A549 (cell line): ENCODE results near the gene P4HTM. TPM values are rescaled to one million over a fixed set of nuclear protein-coding genes. Genes with fewer than 3 reads are reported as not detected.

Source experiments
- ATAC-seq, 2 experiments: fragments of 200-7000 bp in 1 of 2; fragments of >200 bp in 1 of 2; cut with Nextera tagmentation in 1 of 2; cut with Tn5 transposase in 1 of 2; 3 replicates each; pipeline versions ENCODE4 v1.8.0 to v1.9.1; 2018 to 2020; ENCODE audit warnings: mild to moderate bottlenecking in 1 of 2, moderate library complexity in 1 of 2
- CTCF ChIA-PET: fragments of 300-600 bp; sonication (Branson Sonifier 250); formaldehyde crosslinking; extraction: SDS; loops from one replicate; lab custom pipeline; 2021; ENCODE audit warnings: antibody characterized with exemption, inconsistent platforms; lab: Yijun Ruan, JAX
- POLR2A ChIA-PET: fragments of 350-600 bp; formaldehyde crosslinking; extraction: SDS; loops from one replicate; lab custom pipeline; 2021; ENCODE audit warnings: antibody characterized with exemption, inconsistent platforms; lab: Yijun Ruan, JAX
- DNase-seq, 2 experiments: peaks; one replicate each; pipeline versions ENCODE4 v3.0.0 to v3.0.0-alpha.2; 2011 to 2016; ENCODE audit warnings: low read depth in 1 of 2, low spot score in 1 of 2
- FAIRE-seq: peaks from 2 replicates; lab custom pipeline; 2011; peaks lifted over from hg19 to GRCh38; lab: Jason Lieb, UNC
- H3K27ac ChIP-seq, 2 experiments: fragments of >200 bp; sonication (Bioruptor Twin); formaldehyde crosslinking; 3 replicates each; pipeline ENCODE4 v1.5.1; 2016 to 2017
- H3K4me1 ChIP-seq: fragments of >200 bp; sonication (Bioruptor Twin); formaldehyde crosslinking; 3 replicates; pipeline ENCODE4 v1.6.1; 2016
- H3K4me2 ChIP-seq: fragments of >200 bp; sonication (Bioruptor Twin); formaldehyde crosslinking; 3 replicates; pipeline ENCODE4 v1.6.1; 2016
- H3K4me3 ChIP-seq: fragments of >200 bp; sonication (Bioruptor Twin); formaldehyde crosslinking; 3 replicates; pipeline ENCODE4 v1.5.1; 2016
- H3K9me3 ChIP-seq: fragments of >200 bp; sonication (Bioruptor Twin); formaldehyde crosslinking; 3 replicates; pipeline ENCODE4 v1.6.1; 2016
- CBX2 ChIP-seq: fragments of 200-600 bp; sonication (generic); IDR thresholded peaks from 2 replicates; pipeline ENCODE4 v1.6.1; 2016; ENCODE audit warnings: low read depth, mild to moderate bottlenecking, borderline replicate concordance
- CEBPB ChIP-seq, 2 experiments: fragments of >200 bp in 1 of 2; sonication (Bioruptor Twin) in 1 of 2; formaldehyde crosslinking in 1 of 2; IDR thresholded peaks; 2 replicates each; pipeline ENCODE4 v1.6.1; 2012 to 2016
- CHD4 ChIP-seq: fragments of 200-600 bp; sonication (generic); IDR thresholded peaks from 2 replicates; pipeline ENCODE4 v1.6.1; 2016; ENCODE audit warnings: antibody characterized with exemption, mild to moderate bottlenecking, borderline replicate concordance
- EHMT2 ChIP-seq: fragments of 200-600 bp; sonication (generic); IDR thresholded peaks from 2 replicates; pipeline ENCODE4 v1.6.1; 2016; ENCODE audit warnings: antibody characterized with exemption, low read depth, mild to moderate bottlenecking, moderate library complexity
- EP300 ChIP-seq, 2 experiments: fragments of >200 bp; sonication (Bioruptor Twin); formaldehyde crosslinking; IDR thresholded peaks; 2 replicates in 1 of 2; 3 replicates in 1 of 2; pipeline ENCODE4 v1.6.1; 2016 to 2017
- ESRRA ChIP-seq: fragments of 150-350 bp; IDR thresholded peaks from 2 replicates; pipeline ENCODE4 v1.6.1; 2014; ENCODE audit warnings: mild to moderate bottlenecking, low read length, borderline replicate concordance
- FOSL2 ChIP-seq, 2 experiments: fragments of 450-650 bp in 1 of 2; fragments of >200 bp in 1 of 2; sonication (Bioruptor Twin) in 1 of 2; formaldehyde crosslinking; IDR thresholded peaks; 2 replicates each; pipeline versions ENCODE4 v1.5.0 to v1.6.1; 2016 to 2020; ENCODE audit warnings: mild to moderate bottlenecking in 1 of 2, moderate library complexity in 1 of 2
- FOXS1 ChIP-seq: fragments of 250-450 bp; sonication (Bioruptor Pico); IDR thresholded peaks from 2 replicates; pipeline ENCODE4 v1.5.0; 2020; ENCODE audit warnings: mild to moderate bottlenecking, moderate library complexity
- HEYL ChIP-seq: fragments of 250-450 bp; sonication (Bioruptor Pico); IDR thresholded peaks from 2 replicates; pipeline ENCODE4 v1.8.0; 2021; ENCODE audit warnings: mild to moderate bottlenecking, moderate library complexity
- HOXA7 ChIP-seq: fragments of 250-450 bp; sonication (Bioruptor Pico); IDR thresholded peaks from 2 replicates; pipeline ENCODE4 v1.5.0; 2020; ENCODE audit warnings: mild to moderate bottlenecking, moderate library complexity
- JUN ChIP-seq, 2 experiments: fragments of >200 bp; sonication (Bioruptor Twin); formaldehyde crosslinking; IDR thresholded peaks; 2 replicates in 1 of 2; 3 replicates in 1 of 2; pipeline ENCODE4 v1.6.1; 2016 to 2017
- NPAS2 ChIP-seq: fragments of 250-450 bp; sonication (Bioruptor Pico); IDR thresholded peaks from 2 replicates; pipeline ENCODE4 v1.8.0; 2022; ENCODE audit warnings: mild to moderate bottlenecking, moderate library complexity, borderline replicate concordance
- RARB ChIP-seq: fragments of 250-450 bp; sonication (Bioruptor Pico); IDR thresholded peaks from 2 replicates; pipeline ENCODE4 v1.8.0; 2021; ENCODE audit warnings: mild to moderate bottlenecking, moderate library complexity
- RCOR1 ChIP-seq: fragments of 150-350 bp; IDR thresholded peaks from 2 replicates; pipeline ENCODE4 v1.6.1; 2014; ENCODE audit warnings: antibody characterized with exemption, low read length, low read depth
- RNF2 ChIP-seq: fragments of 200-600 bp; sonication (generic); IDR thresholded peaks from 2 replicates; pipeline ENCODE4 v1.6.1; 2016; ENCODE audit warnings: low read depth, mild to moderate bottlenecking, antibody characterized with exemption, moderate library complexity, borderline replicate concordance
- SMC3 ChIP-seq: fragments of >200 bp; sonication (Bioruptor Twin); formaldehyde crosslinking; IDR thresholded peaks from 3 replicates; pipeline ENCODE4 v1.6.1; 2018; ENCODE audit warnings: inconsistent platforms
- TFCP2L1 ChIP-seq: fragments of 250-450 bp; sonication (Bioruptor Pico); IDR thresholded peaks from 2 replicates; pipeline ENCODE4 v1.5.0; 2021; ENCODE audit warnings: mild to moderate bottlenecking
- ZNF302 ChIP-seq: fragments of 250-450 bp; sonication (Bioruptor Pico); IDR thresholded peaks from 2 replicates; pipeline ENCODE4 v1.9.0; 2021; ENCODE audit warnings: inconsistent platforms, mild to moderate bottlenecking, moderate library complexity
- WGBS: methylation state at CpG from one replicate; pipeline ENCODE4 v1.1.6; 2017; ENCODE audit errors: missing lambda C conversion rate; 5-methylcytosine and 5-hydroxymethylcytosine counted together
- polyA plus RNA-seq, 4 experiments: library from polyadenylated mRNA; depleted of rRNA in 3 of 4; stranded (reverse); fragments of >200 nt; fragmentation: RNase III in 1 of 4; extraction: RNeasy Plus Mini Kit Qiagen cat#74134 plus additional on column Dnase treatment in 1 of 4; gene quantifications; 2 replicates in 3 of 4; 3 replicates in 1 of 4; pipeline ENCODE4 v1.2.3, GENCODE V29; 2011 to 2017
- TF ChIP-seq, protein P1 (sequence below): fragments of >200 bp; sonication (Bioruptor Twin); formaldehyde crosslinking; IDR thresholded peaks from 3 replicates; pipeline ENCODE4 v1.6.1; 2016
- TF ChIP-seq, protein P2 (sequence below): IDR thresholded peaks from 2 replicates; pipeline ENCODE4 v1.6.1; 2012; ENCODE audit warnings: low read depth, borderline replicate concordance
- TF ChIP-seq, protein P3 (sequence below): fragments of 250-450 bp; sonication (Bioruptor Pico); IDR thresholded peaks from 2 replicates; pipeline ENCODE4 v1.5.0; 2020; ENCODE audit warnings: low read depth, mild to moderate bottlenecking, moderate library complexity
- TF ChIP-seq, protein P4 (sequence below): fragments of 450-650 bp; IDR thresholded peaks from 2 replicates; pipeline ENCODE4 v1.6.1; 2014; ENCODE audit warnings: antibody characterized with exemption

Gene P4HTM
- polyA plus RNA-seq, 2 of the 4 experiments (the other 2 are of a cell fraction): 14.4 to 16.4 TPM

DNA sequence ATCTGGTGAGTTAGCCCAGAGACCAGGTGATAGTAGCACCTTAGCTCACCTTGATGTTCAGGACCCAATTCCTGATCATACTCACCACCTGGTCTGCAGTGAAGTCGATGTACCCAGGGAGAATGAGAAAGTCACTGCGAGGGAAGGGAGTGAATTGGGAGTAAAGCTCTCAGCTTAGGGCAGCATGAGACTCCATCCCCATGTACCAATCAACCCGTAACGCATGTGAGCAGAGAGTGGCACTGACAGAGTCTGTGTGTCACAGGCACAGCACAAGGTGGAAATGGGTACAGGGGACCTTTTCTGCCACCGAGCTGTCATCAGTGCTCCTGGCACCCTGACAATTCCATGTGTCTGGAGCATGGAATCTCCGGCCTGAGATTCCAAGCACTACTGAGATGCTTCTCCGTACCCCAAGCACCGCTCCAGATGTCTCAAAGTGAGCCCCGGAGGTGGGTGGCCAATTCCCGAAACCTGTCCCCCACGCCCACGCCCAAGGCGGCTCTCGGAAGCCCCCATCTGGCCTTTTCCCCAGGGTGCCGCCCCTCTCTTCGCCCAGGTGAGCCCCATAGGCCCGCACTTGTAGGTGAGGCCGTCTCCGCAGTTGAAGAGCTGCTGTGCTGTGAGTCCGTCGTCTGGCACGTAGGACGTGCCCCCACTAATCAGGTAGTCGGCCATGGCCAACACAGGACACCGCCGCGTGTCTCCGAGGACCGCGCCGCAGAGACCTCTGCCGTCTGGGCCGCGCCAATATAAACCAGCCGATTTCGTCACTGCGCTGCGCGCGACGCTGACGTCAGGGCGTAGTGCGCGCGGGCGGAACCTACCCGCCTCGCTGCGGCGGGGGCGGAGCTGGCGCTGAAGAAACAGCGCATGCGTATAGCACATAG lies 38.9 kb downstream of the P4HTM start, which contains the start of gene IMPDH2 (continued):
- TF ChIP-seq EHMT2 (no peak), FOXS1 (CRISPR knock-in tag) (0 out of 2 replicates have a peak, but pooled peaks have one; percentile 22), TFCP2L1 (peak; percentile 88), EP300 (IDR thresholded peaks at IDR 0.05) (no peak), CBX2 (no peak), CHD4 (no peak), HOXA7 (CRISPR knock-in tag) (no peak; the same call in 1 of the 2 replicates), RARB (CRISPR knock-in tag) (peak; percentile 81), RCOR1 (no peak), JUN (IDR thresholded peaks at IDR 0.05) (peak; percentile 87 to 96), CEBPB (IDR thresholded peaks at IDR 0.05) (peak; percentile 12 to 75; a peak in 2 of 4 replicates), ZNF302 (CRISPR knock-in tag) (no peak), FOSL2 (IDR thresholded peaks at IDR 0.05) (no peak), FOSL2 (CRISPR knock-in tag; IDR thresholded peaks at IDR 0.05) (peak; percentile 40; the same call in 1 of the 2 replicates)
- TF ChIP-seq, protein P1, sequence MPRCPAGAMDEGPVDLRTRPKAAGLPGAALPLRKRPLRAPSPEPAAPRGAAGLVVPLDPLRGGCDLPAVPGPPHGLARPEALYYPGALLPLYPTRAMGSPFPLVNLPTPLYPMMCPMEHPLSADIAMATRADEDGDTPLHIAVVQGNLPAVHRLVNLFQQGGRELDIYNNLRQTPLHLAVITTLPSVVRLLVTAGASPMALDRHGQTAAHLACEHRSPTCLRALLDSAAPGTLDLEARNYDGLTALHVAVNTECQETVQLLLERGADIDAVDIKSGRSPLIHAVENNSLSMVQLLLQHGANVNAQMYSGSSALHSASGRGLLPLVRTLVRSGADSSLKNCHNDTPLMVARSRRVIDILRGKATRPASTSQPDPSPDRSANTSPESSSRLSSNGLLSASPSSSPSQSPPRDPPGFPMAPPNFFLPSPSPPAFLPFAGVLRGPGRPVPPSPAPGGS: peak; percentile 96

DNA sequence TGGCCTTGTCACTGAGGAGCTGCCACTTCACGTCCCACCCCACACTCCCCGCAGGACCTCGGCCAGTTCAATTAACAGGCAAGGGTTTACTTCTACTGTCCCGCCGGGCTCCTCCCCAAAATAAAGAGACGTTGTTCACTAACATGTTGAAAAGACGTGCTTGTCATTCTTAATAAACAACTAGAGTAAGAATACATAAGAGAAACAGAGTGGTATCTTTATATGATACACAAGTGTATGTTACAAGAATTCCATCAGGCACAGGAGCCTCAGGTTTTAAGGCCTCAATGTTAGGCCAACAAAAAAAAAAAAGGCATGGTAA lies 39.5 kb downstream of the P4HTM start:
- H3K4me3 ChIP-seq: no peak overlapping the region
- TF ChIP-seq, protein P2, sequence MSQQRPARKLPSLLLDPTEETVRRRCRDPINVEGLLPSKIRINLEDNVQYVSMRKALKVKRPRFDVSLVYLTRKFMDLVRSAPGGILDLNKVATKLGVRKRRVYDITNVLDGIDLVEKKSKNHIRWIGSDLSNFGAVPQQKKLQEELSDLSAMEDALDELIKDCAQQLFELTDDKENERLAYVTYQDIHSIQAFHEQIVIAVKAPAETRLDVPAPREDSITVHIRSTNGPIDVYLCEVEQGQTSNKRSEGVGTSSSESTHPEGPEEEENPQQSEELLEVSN: no peak
- no peak for TF ChIP-seq FOSL2 (IDR thresholded peaks at IDR 0.05)
- no peak for TF ChIP-seq FOSL2 (CRISPR knock-in tag; IDR thresholded peaks at IDR 0.05)
- TF ChIP-seq CEBPB (IDR thresholded peaks at IDR 0.05): no peak
- TF ChIP-seq RNF2: no peak
- TF ChIP-seq CHD4: no peak
- TF ChIP-seq, protein P3, sequence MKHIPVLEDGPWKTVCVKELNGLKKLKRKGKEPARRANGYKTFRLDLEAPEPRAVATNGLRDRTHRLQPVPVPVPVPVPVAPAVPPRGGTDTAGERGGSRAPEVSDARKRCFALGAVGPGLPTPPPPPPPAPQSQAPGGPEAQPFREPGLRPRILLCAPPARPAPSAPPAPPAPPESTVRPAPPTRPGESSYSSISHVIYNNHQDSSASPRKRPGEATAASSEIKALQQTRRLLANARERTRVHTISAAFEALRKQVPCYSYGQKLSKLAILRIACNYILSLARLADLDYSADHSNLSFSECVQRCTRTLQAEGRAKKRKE (CRISPR knock-in tag): no peak
- TF ChIP-seq ZNF302 (CRISPR knock-in tag): no peak
- TF ChIP-seq NPAS2 (CRISPR knock-in tag): no peak
- TF ChIP-seq SMC3: no peak
- TF ChIP-seq, protein P4, sequence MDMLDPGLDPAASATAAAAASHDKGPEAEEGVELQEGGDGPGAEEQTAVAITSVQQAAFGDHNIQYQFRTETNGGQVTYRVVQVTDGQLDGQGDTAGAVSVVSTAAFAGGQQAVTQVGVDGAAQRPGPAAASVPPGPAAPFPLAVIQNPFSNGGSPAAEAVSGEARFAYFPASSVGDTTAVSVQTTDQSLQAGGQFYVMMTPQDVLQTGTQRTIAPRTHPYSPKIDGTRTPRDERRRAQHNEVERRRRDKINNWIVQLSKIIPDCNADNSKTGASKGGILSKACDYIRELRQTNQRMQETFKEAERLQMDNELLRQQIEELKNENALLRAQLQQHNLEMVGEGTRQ: no peak
- no peak for TF ChIP-seq ESRRA
- TF ChIP-seq HEYL (CRISPR knock-in tag): no peak
- TF ChIP-seq, all 56 proteins: peak for 0
- WGBS: 1% methylated on average over 7 of the region's 7 CpGs
- H3K27ac ChIP-seq: peak overlapping the region; percentile 32 to 61; a peak in 4 of 6 replicates
- ATAC-seq (no peak), FAIRE-seq (no peak), DNase-seq (no peak)
- ChIA-PET CTCF (interaction anchor here (0.8 to 1.7 kb wide), 3 partner anchors 40 to 65 kb away, joined by 3 to 5 read pairs (median 4); no protein-coding TSS in a partner anchor), POLR2A (interaction anchor here (0.6 to 1.8 kb wide), 22 partner anchors 9 to 542 kb away, joined by 3 to 28 read pairs (median 4); partner anchors contain the start of genes DAG1, LAMB2, P4HTM and QRICH1)
- H3K9me3 ChIP-seq: no peaks in the 10 kb centered on the region
- peak overlapping the region; percentile 99 for H3K4me2 ChIP-seq
- H3K4me1 ChIP-seq: peaks cover 14% of the 10 kb centered on the region
